HG02678 (cell line): Measurements from ENCODE around the gene UBAC1.
"Not testable (repeated sequence)": the region's sequence is repeated elsewhere in the genome, so short reads cannot be mapped to it uniquely, and the experiment has no call there.

Source experiments
- ATAC-seq: cut with Tn5 transposase; IDR thresholded peaks from one replicate; pipeline ENCODE4 v1.9.1; 2021; ENCODE audit warnings: mild to moderate bottlenecking, moderate library complexity; ENCODE audit not compliant: unreplicated experiment

Gene UBAC1

GRCh38 chr9:135960411-135961276 lies 529 bp downstream of the UBAC1 start:
- no peak for ATAC-seq

DNA sequence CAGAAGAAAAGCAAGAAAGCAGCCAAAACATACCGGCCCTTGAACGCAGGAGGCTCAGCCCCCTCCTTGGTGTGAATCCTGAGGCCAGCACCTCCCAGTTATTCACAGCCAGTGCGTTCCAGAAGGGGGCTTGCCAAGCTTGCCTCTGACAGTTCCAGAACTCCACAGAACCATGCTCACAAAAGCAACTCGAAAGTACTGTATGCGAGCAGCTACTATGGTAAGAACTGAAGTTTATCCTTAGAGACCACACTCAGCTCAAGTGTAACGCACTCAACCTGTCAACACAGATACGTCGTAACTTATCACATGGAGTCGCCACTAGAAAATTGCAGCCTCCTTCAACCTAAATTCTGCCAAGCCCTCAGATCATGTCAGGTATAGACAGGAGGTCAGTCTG lies 1.4 kb downstream of the UBAC1 start:
- ATAC-seq = no peak

GRCh38 chr9:135958485-135958884 lies 2.7 kb downstream of the UBAC1 start:
- ATAC-seq = no peak

DNA sequence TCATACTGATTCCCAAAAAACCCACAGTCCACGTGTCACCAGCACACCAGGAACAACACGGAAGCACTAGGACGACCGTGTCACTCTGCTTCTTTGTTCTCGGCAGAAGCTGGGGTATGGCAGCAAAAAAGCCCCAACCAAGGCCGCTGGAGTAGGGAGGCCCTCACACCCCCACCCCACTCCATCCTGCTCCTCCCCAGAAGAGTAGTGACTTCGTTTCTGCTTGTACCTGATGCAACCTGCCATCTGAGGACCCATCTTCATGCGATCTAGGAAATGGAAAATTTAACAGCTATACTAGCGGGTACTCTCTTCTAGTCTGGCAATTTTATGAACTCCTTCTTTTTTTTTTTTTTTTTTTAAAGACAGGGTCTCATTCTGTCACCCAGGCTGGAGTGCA lies 3.7 kb downstream of the UBAC1 start:
- no peak for ATAC-seq

DNA sequence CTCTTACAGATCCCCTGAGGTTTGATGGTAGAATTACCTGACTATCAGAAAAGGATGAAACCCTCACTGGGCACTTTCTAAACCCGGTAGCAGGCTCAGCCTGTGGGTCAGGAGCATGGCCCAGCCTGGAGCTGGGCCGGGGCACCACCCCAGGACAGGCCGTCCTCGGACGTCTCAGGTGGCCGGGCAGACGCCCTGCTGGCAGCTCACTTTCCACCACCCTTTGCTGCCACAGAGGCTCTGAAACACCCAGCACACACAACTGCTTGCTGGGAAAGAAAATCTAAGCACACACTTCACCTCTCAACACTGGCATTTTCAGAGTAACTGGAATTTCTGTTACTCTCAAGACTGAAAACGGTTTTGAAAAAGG lies 4.4 kb downstream of the UBAC1 start:
- ATAC-seq = no peak

- no peak for ATAC-seq
Measured at GRCh38 chr9:135955934-135956801, 5.0 kb downstream of the UBAC1 start.

- no peak for ATAC-seq
Measured at GRCh38 chr9:135952664-135953206, 8.4 kb downstream of the UBAC1 start.

- no peak for ATAC-seq
Measured at GRCh38 chr9:135951889-135952663, 9.1 kb downstream of the UBAC1 start.

- ATAC-seq = not testable (repeated sequence)
Measured at GRCh38 chr9:135951310-135951709, 9.9 kb downstream of the UBAC1 start.

DNA sequence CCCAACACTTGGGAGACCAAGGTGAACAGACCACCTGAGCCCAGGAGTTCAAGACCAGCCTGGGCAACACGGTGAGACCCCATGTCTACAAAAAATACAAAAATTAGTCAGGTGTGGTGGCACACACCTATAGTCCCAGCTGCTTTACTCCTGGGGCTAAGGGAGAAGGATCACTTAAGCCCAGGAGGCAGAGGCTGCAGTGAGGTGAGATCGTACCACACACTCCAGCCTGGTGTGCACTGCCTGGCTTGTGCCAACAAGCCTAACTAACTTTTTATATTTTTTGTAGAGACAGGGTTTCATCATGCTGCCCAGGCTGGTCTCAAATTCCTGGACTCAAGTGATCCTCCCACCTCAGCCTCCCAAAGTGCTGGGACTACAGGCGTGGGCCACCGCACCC lies 10.3 kb downstream of the UBAC1 start:
- not testable (repeated sequence) for ATAC-seq

- ATAC-seq = no peak
Measured at GRCh38 chr9:135950135-135950682, 11.0 kb downstream of the UBAC1 start.

DNA sequence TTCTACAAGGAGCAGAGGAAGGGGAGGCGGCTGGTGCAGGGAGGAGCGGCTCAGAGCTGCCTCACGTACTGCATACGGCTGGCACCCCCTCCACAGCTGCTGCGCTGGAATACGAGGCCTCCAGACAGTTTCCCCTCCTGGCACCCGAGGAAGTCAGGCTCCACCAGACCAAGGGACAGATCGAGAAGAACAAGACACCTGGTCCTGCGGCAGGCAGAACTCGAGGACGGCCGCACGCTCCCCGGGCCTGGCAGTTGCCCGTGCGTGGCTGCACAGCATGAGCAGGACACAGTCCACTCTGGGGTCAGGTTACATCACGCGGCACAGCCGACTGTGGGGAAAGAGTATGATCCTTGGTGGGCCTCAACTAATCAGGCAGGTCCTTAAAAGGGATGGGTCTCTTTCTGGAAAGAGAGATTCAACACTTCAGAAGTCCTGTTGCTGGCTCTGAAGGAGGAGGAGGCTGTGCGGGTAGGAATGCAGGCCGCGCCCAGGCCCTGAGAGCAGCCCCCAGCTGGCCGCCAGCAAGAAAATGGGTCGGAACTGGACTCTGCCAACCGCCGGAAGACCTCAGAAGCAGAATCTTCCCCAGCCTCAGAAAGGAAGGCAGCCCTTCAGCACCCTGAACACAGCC lies 11.6 kb downstream of the UBAC1 start:
- ATAC-seq = no peak

GRCh38 chr9:135948968-135949367 lies 12.2 kb downstream of the UBAC1 start:
- ATAC-seq = no peak

GRCh38 chr9:135948446-135948845 lies 12.7 kb downstream of the UBAC1 start:
- ATAC-seq = no peak

- no peak for ATAC-seq
Measured at GRCh38 chr9:135947582-135947981, 13.6 kb downstream of the UBAC1 start.

DNA sequence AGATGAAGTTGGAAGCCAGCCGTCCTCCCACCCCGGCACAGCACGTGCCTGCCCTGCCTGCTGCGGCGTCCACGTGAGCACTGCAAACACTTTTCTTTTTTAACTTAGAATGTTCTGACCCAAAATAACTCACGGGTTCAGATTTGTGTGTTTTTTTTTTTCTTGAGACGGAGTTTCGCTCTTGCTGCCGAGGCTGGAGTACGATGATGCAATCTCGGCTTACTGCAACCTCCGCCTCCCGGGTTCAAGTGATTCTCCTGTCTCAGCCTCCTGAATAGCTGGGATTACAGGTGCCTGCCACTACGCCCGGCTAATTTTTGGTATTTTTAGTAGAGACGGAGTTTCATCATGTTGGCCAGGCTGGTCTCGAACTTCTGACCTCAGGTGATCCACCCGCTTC lies 14.1 kb downstream of the UBAC1 start:
- ATAC-seq = not testable (repeated sequence)

DNA sequence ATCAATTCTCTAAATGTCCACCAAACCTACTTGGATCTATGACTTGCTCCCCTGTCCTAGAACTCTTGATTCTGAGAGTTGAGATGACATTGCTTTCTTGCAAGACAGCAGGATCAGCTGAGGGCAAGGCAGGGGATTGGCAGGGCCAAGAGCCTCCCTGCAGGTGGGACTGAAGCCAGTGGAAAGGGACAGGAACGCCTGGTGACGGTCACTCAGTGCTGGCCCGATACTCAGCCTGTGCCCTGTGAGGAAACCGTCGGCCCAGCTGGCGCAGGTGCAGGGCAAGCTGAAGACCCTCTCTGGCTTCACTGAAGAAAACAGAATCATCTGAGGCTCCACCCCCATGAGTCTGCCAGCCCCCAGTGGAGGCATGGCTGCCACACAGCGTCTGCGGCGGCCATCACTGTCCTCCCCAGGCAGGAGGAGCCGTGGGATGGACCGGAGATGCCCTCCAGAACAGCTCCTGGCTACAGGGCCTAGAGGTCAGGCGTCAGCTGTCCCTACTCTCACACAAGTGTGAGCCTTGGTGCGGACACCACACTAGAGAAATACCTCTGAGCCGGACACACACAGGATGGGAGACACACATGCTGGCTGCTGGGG lies 14.7 kb downstream of the UBAC1 start:
- no peak for ATAC-seq

DNA sequence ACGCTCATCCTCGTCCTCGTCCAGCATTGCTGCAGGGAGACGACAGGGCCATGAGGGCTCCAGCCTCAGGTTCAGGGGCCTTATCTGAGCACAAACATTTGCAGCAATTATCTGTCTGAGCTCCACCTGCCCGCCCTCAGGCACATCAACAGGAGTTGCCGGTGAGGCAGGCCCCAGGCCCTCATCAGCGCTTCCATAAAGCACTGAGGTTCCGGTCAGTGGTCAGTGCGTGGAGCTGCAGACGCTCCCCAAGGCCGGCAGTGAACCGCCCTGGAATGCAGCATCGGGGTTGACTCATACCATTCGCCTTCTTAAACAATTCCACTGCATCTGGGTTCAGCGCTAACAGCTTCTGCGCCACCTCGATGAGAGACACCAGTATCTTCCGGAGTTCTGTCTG lies 15.2 kb downstream of the UBAC1 start:
- no peak for ATAC-seq

DNA sequence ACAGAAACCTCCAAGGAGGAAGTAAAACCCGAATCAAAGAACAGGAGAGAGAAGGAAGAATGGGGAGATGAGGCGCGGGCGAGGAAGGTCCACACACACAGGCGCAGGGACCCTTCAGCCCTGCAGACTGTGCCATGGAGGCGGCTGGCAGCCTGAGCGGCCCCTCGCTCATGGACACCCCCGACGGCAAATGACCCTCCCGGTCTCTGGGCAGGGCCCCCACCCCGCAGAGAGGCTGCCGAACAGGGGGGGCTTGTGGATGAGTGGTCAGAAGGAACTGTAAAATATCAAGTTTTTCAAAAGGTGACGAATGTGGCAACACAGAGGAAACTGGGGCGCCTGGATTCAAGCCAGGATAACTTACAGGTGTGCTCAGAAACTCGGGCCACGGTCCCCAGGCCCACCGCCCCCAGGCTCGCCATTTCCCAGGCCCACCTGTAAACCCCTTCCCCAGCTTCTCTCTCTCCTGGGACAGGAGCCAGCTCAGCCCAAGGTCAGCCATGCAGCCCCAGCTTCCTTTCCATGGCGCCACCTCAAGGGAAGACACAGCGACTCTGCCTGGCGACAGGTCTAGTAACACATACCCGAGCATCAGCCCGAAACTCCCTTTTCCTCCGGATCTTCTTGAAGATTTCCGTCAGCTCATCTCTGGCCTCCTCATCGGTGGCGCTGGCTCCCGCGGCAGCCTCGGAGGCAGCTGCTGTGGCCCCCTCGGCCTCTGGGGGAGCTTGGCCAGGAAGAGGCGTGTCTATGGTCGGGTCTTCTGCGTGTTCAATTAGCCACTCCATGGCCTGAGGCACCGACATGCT lies 16.5 kb downstream of the UBAC1 start:
- ATAC-seq = no peak
